Fibroblast of the aortic adventitia (primary cell): ENCODE data around the gene PAAF1. TPM values are rescaled to one million over a fixed set of nuclear protein-coding genes. Genes with fewer than 3 reads are reported as not detected.

Source experiments
- DNase-seq: peaks from one replicate; pipeline ENCODE4 v3.0.0-alpha.2; 2010; ENCODE audit warnings: low read depth
- H3K4me3 ChIP-seq: 2 replicates; pipeline ENCODE4 v1.5.1; 2011; ENCODE audit warnings: low read depth, mild to moderate bottlenecking, control low read depth, low read length, moderate library complexity
- CTCF ChIP-seq: IDR thresholded peaks from 2 replicates; pipeline ENCODE4 v1.5.1; 2011; ENCODE audit warnings: mild to moderate bottlenecking, low read length, control low read depth, inconsistent platforms; ENCODE audit not compliant: insufficient read depth
- total RNA-seq: library from RNA; depleted of rRNA; stranded (reverse); fragments of >200 nt; gene quantifications from 2 replicates; pipeline ENCODE4 v1.2.3, GENCODE V29; 2012; ENCODE audit warnings: low replicate concordance

PAAF1 gene
- total RNA-seq, 1 donor, result 11.1 TPM

- no peak for TF ChIP-seq CTCF
- DNase-seq, result no peak
- no peak overlapping the region for H3K4me3 ChIP-seq
Measured at GRCh38 chr11:73951797-73952196, 75.0 kb downstream of the PAAF1 start.

- no peak overlapping the region for H3K4me3 ChIP-seq
- no peak for TF ChIP-seq CTCF
- DNase-seq, result no peak
Measured at GRCh38 chr11:73956876-73957653, 80.3 kb downstream of the PAAF1 start.

GRCh38 chr11:73957654-73958361 lies 81.0 kb downstream of the PAAF1 start:
- no peak for TF ChIP-seq CTCF
- H3K4me3 ChIP-seq, result no peak overlapping the region
- no peak for DNase-seq

- H3K4me3 ChIP-seq, result no peak overlapping the region
- TF ChIP-seq CTCF, result no peak
Measured at GRCh38 chr11:73958521-73959141, 81.8 kb downstream of the PAAF1 start.

GRCh38 chr11:73961321-73961720 lies 84.5 kb downstream of the PAAF1 start:
- no peak for TF ChIP-seq CTCF
- DNase-seq, result peak; percentile 10
- H3K4me3 ChIP-seq, result no peak overlapping the region

More at GRCh38 chr11:73958521-73959141, 81.8 kb downstream of the PAAF1 start:
- no peak for DNase-seq

- DNase-seq, result no peak
- no peak overlapping the region for H3K4me3 ChIP-seq
- no peak for TF ChIP-seq CTCF
Measured at GRCh38 chr11:73962101-73962705, 85.4 kb downstream of the PAAF1 start.
